OCI-LY1 (cell line): Measurements from ENCODE around the gene KRTAP10-9.

Experiments used
- H2AFZ ChIP-seq: fragments of 200-600 bp; sonication (generic), shearing (Covaris generic); 2 replicates; pipeline ENCODE4 v1.6.0; 2014; ENCODE audit warnings: antibody characterized with exemption, mild to moderate bottlenecking, low read length
- H3F3A ChIP-seq: fragments of 200-600 bp; sonication (generic), shearing (Covaris generic); 2 replicates; pipeline ENCODE4 v1.6.0; 2014; ENCODE audit warnings: mild to moderate bottlenecking, antibody characterized with exemption, low read length, moderate library complexity; ENCODE audit not compliant: insufficient read depth
- H3K27ac ChIP-seq: fragments of 200-600 bp; sonication (generic); 2 replicates; pipeline ENCODE4 v1.5.1; 2014; ENCODE audit warnings: low read length, mixed run types, mild to moderate bottlenecking, low read depth; ENCODE audit not compliant: poor library complexity, severe bottlenecking
- H3K27me3 ChIP-seq: fragments of 200-600 bp; sonication (generic); 2 replicates; pipeline ENCODE4 v1.6.0; 2014; ENCODE audit warnings: antibody characterized with exemption, mild to moderate bottlenecking, low read length, moderate library complexity; ENCODE audit not compliant: insufficient read depth
- H3K36me3 ChIP-seq: fragments of 200-600 bp; sonication (generic); 2 replicates; pipeline ENCODE4 v1.6.1; 2014; ENCODE audit warnings: mild to moderate bottlenecking, antibody characterized with exemption, low read length, moderate library complexity, mixed read lengths; ENCODE audit not compliant: insufficient read depth
- H3K4me1 ChIP-seq: fragments of 200-600 bp; sonication (generic); 2 replicates; pipeline ENCODE4 v1.5.1; 2014; ENCODE audit warnings: mild to moderate bottlenecking, low read length, moderate library complexity; ENCODE audit not compliant: insufficient read depth, severe bottlenecking
- H3K4me2 ChIP-seq: fragments of 200-600 bp; sonication (generic), shearing (Covaris generic); 2 replicates; pipeline ENCODE4 v1.6.1; 2014; ENCODE audit warnings: low read length
- H3K4me3 ChIP-seq: fragments of 200-600 bp; sonication (generic); 2 replicates; pipeline ENCODE4 v1.5.1; 2014; ENCODE audit warnings: low read length, low read depth, mild to moderate bottlenecking, mixed read lengths; ENCODE audit not compliant: poor library complexity, severe bottlenecking
- H3K79me2 ChIP-seq: fragments of 200-600 bp; shearing (Covaris generic); 2 replicates; pipeline ENCODE4 v1.6.1; 2016; ENCODE audit warnings: mixed run types, low read length, mixed read lengths; ENCODE audit not compliant: insufficient read depth
- H3K9ac ChIP-seq: fragments of 200-600 bp; sonication (generic), shearing (Covaris generic); 2 replicates; pipeline ENCODE4 v1.6.1; 2014; ENCODE audit warnings: mild to moderate bottlenecking, low read length, mixed read lengths
- H3K9me2 ChIP-seq: fragments of 200-600 bp; sonication (generic), shearing (Covaris generic); 2 replicates; pipeline ENCODE4 v1.6.1; 2014; ENCODE audit warnings: low read depth, mild to moderate bottlenecking, low read length, mixed read lengths
- H3K9me3 ChIP-seq: fragments of 200-600 bp; shearing (Covaris generic); 2 replicates; pipeline ENCODE4 v1.6.1; 2014; ENCODE audit warnings: low read length, mixed read lengths
- H4K20me1 ChIP-seq: fragments of 200-600 bp; sonication (generic), shearing (Covaris generic); 2 replicates; pipeline ENCODE4 v1.6.0; 2016; ENCODE audit warnings: mild to moderate bottlenecking, low read length; ENCODE audit not compliant: insufficient read depth
- CTCF ChIP-seq: fragments of 200-600 bp; sonication (generic), shearing (Covaris generic); IDR thresholded peaks from 2 replicates; pipeline ENCODE4 v1.5.1; 2017; ENCODE audit warnings: mild to moderate bottlenecking, antibody characterized with exemption, low read length, moderate library complexity, mixed read lengths
- EZH2 ChIP-seq: fragments of 200-600 bp; sonication (generic), shearing (Covaris generic); IDR thresholded peaks from 2 replicates; pipeline ENCODE4 v1.8.0; 2017; ENCODE audit warnings: borderline replicate concordance, mixed run types, mild to moderate bottlenecking, antibody characterized with exemption, low read length, moderate library complexity, mixed read lengths

The KRTAP10-9 gene

GRCh38 chr21:44612029-44612486, 14.8 kb upstream of the KRTAP10-9 start, which contains the start of gene KRTAP10-8:
TSS of gene KRTAP10-8 (plus strand) at chr21:44612079. CDS start at chr21:44612101, 22 bp downstream.
- Histone ChIP-seq H3K27ac (no peak within 1 kb of the TSS), H4K20me1 (no peaks in the 10 kb centered on the region), H3K4me3 (no peak within 1 kb of the TSS), H3K9me3 (0 out of 2 replicates have a peak, but pooled peaks cover 2% of the 10 kb centered on the region), H3K4me1 (no peaks in the 10 kb centered on the region), H2AFZ (no peak within 1 kb of the TSS), H3K27me3 (no peaks in the 10 kb centered on the region), H3K4me2 (no peak within 1 kb of the TSS), H3K9ac (no peak within 1 kb of the TSS), H3K36me3 (no peaks in the 10 kb centered on the region), H3K9me2 (no peaks in the 10 kb centered on the region), H3K79me2 (no peaks in the 10 kb centered on the region), H3F3A (no peaks in the 10 kb centered on the region)
- no peak for TF ChIP-seq CTCF
- no peak for TF ChIP-seq EZH2

GRCh38 chr21:44612669-44613229, 14.1 kb upstream of the KRTAP10-9 start:
- no peaks in the 10 kb centered on the region for H3K27me3 ChIP-seq
- H3K9me2 ChIP-seq, result no peaks in the 10 kb centered on the region
- H3K4me2 ChIP-seq, result no peak overlapping the region
- no peaks in the 10 kb centered on the region for H3K4me1 ChIP-seq
- H3K27ac ChIP-seq, result no peak overlapping the region
- H3K36me3 ChIP-seq, result no peaks in the 10 kb centered on the region
- no peak overlapping the region for H2AFZ ChIP-seq
- H3K9ac ChIP-seq, result no peak overlapping the region
- H3K4me3 ChIP-seq, result no peak overlapping the region
- no peak for TF ChIP-seq EZH2
- TF ChIP-seq CTCF, result no peak
- no peaks in the 10 kb centered on the region for H3K79me2 ChIP-seq
- 0 out of 2 replicates have a peak, but pooled peaks cover 2% of the 10 kb centered on the region for H3K9me3 ChIP-seq
- H3F3A ChIP-seq, result no peaks in the 10 kb centered on the region
- H4K20me1 ChIP-seq, result no peaks in the 10 kb centered on the region

GRCh38 chr21:44613386-44614155, 13.3 kb upstream of the KRTAP10-9 start:
- no peak overlapping the region for H3K9ac ChIP-seq
- peaks cover under 1% of the 10 kb centered on the region for H3K4me1 ChIP-seq
- H3F3A ChIP-seq, result no peaks in the 10 kb centered on the region
- H3K27ac ChIP-seq, result no peak overlapping the region
- no peaks in the 10 kb centered on the region for H3K79me2 ChIP-seq
- H3K9me2 ChIP-seq, result no peaks in the 10 kb centered on the region
- H3K9me3 ChIP-seq, result 0 out of 2 replicates have a peak, but pooled peaks cover 2% of the 10 kb centered on the region
- H2AFZ ChIP-seq, result no peak overlapping the region
- H3K27me3 ChIP-seq, result no peaks in the 10 kb centered on the region
- no peak overlapping the region for H3K4me3 ChIP-seq
- no peaks in the 10 kb centered on the region for H3K36me3 ChIP-seq
- no peaks in the 10 kb centered on the region for H4K20me1 ChIP-seq
- TF ChIP-seq EZH2 (no peak), CTCF (no peak)
- H3K4me2 ChIP-seq, result no peak overlapping the region
